NCI-H510A (cell line): ENCODE data around the gene KRT36.

ENCODE experiments used
- DNase-seq: peaks from one replicate; lab custom pipeline; 2025; lab: John Stamatoyannopoulos, UW

The KRT36 gene

GRCh38 chr17:41521574-41522261 lies 32.0 kb upstream of the KRT36 start:
- DNase-seq = no peak

GRCh38 chr17:41520821-41521521 lies 31.3 kb upstream of the KRT36 start:
- no peak for DNase-seq

DNA sequence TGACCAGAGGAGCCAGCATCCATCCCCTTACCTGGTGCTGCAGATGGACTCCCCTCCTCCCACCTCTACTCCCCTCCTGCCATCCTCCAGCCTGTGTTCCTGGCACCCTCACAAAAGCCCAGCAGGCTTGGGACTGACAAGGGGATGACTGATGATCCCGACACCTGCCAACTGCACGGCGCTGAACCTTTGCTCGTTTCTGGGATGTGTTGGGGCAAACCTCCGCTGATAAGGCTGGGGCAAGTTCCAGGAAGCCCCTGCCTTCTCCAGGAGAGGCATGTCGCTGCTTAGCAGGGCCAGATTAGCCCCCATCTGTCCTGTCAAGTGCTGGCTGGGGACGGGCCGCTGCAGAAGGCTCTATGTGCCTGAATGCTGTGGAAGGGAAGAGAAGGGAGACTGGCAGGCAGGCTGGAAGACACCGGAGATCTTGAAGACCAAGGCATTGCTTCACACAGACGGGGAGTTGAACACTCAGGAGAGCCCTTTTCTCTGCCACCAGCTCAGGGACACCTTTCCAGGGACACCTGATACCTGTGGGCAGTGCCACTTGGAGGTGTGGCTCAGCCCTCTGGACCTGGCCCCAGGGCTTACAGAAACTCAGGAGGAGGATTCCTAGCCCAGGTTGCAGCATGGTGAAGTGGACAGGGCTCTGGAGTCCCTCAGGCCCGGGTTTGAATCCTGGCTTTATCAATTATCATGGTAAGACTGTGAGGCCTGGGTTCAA lies 30.0 kb upstream of the KRT36 start:
- peak; percentile 32 for DNase-seq

- DNase-seq = no peak
Observed at GRCh38 chr17:41518789-41519449, 29.2 kb upstream of the KRT36 start, which contains the start of gene KRT15. Gene KRT15 (minus strand): TSS chr17:41518890. CDS start chr17:41518827, 63 bp downstream.

- DNase-seq = no peak
Observed at GRCh38 chr17:41518031-41518430, 28.3 kb upstream of the KRT36 start.

DNA sequence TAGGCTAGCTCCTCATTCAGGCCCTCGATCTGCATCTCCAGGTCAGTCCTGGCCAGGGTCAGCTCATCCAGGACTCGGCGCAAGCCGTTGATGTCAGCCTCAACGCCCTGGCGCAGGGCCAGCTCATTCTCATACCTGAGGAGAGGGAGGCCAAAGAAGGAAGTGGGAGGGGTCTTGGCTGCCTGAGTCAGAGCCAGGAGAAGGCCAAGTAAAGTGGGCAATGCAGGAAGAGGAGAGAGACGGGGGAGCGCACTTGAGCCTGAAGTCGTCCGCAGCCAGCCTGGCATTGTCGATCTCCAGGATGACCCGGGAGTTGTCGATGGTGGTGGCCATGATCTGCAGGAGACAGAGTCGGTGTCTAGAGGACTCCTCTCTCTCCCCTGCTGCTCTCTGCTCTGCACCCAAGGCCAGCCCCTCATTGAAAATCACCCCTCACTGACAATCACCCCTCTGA lies 27.1 kb upstream of the KRT36 start:
- no peak for DNase-seq

GRCh38 chr17:41516147-41516829 lies 26.6 kb upstream of the KRT36 start:
- no peak for DNase-seq

- no peak for DNase-seq
Observed at GRCh38 chr17:41513168-41513547, 23.4 kb upstream of the KRT36 start.

DNA sequence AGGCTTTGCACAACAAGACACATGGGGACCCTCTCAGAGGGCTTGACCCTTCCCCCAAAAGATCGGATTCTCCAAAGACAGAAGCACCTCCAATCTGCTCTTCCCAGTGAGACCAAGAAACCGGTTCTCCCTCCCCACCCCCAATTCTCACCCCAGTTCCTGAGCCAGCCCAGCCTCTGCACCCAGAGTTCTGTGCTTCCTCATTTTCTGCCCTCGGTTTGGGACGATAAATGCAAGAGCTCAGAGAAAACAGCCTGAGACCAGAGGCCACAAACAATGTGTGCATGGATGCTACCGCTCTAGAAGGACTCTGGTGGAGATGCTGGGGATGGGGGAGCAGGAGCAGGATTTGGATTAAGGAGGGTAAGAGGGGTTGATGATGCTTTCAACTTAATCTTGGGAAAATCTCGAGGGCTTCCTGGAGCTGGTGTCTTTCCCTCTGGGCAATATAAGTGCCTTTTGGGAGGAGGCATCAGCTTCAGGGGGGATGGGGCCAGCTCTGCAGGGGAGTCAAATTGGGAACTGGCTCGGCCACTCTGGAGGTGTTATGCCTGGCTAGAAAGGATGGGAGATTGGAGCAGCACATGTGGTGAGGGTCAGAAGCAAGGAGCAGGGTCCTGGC lies 22.9 kb upstream of the KRT36 start:
- no peak for DNase-seq

GRCh38 chr17:41511716-41512115 lies 22.0 kb upstream of the KRT36 start:
- DNase-seq = no peak

DNA sequence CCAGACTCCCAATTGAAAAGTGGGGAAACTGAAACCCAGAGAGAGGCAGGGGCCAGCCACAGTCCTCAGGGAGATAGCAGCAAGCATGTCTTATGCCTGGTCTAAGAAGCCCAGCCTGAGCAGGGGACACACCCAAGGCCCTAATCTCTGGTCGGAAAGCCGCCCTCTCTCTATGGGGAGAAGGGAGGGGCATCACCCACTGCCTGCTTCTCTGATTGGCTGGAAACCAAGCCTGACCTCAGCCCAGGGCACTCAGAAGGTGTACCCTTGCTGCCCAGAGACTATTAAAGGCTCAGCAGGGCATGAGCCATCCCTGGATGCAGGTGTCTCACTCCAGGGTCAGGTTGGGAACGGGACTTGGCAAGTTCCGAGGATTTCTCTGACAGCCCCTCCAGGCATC lies 21.4 kb upstream of the KRT36 start:
- peak; percentile 25 for DNase-seq

DNA sequence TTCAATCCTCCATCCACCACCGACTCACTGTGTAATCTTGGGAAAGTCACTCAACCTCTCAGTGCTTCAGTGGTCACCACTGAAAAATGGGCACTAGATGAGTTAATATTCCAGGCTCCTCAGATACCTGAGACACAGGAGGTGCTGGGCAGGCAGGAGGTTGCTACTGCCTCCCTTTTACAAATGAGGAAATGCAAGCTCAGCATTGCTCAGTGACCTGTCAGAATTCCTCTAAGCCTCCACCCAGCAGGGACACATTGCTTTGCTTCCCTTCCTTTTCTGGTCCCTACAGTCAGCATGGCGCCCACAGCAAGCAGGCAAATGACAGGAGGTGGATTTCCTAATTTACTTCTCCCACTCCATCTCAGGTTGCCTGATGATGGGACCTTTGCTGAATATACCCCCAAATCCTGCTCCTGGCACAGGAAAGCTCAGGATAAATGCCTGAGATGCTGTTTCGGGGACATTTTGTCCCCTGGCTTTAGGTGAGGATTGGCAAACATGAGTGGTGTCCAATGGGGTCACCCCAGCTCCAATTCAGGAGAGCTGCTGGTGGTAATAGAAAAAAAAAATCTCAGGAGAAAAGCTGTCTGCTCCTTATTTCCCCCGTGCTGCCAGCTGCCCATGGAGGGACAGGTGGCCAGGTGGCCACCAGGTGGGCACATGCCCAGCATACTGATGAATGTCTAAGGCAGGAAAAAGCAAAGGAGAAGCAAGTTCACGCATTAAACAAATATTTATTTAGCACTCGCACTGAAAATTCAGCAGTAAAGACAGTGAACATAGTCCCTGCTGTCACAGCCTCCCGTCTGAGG lies 20.7 kb upstream of the KRT36 start:
- DNase-seq = no peak

DNA sequence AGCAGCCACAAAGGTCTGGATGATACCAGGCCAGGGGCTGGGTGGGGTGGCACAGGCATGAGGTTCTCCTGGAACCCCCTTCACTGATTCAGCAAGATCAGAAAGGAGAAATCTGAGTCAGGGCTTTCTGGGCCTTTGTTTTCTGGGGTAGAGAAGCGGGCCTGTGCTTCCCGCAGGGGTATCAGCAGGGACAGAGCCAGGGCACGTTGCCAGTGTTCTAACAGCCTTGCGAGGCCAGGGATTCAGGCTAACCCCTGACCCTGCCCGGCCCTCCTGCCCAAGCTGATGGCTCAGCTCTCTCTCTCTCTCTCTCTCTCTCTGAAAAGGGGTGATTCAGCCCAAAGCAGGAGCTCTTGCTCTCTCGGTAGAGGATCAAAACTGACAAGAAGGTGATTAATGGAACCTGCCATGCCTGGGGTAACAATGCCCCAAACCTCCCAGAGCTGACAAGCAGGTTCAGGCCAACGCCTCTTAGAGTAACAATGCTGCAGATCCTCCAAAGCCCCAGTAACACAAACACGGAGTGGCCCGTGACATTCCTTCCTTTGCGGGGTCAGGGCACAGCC lies 17.7 kb upstream of the KRT36 start:
- no peak for DNase-seq

- DNase-seq = no peak
Observed at GRCh38 chr17:41505809-41506767, 16.4 kb upstream of the KRT36 start.

GRCh38 chr17:41505007-41505808 lies 15.5 kb upstream of the KRT36 start, which contains the start of gene KRT13:
Gene KRT13 (minus strand): TSS chr17:41505612. CDS start chr17:41505550, 62 bp downstream.
- no peak for DNase-seq

GRCh38 chr17:41504246-41504977 lies 14.7 kb upstream of the KRT36 start:
- no peak for DNase-seq

- DNase-seq = no peak
Observed at GRCh38 chr17:41503202-41503601, 13.5 kb upstream of the KRT36 start.
